GM20000 (cell line): ENCODE results near the gene ALG11.

Source experiments
- DNase-seq: peaks from one replicate; pipeline ENCODE4 v3.0.0; 2012; ENCODE audit warnings: low spot score
- CTCF ChIP-seq: IDR thresholded peaks from 2 replicates; pipeline ENCODE4 v1.5.1; 2012; ENCODE audit warnings: mild to moderate bottlenecking, control low read depth; ENCODE audit errors: extremely low read depth, missing control alignments

ALG11 gene

GRCh38 chr13:52061587-52061986, 49.4 kb downstream of the ALG11 start:
- TF ChIP-seq CTCF: no peak
- no peak for DNase-seq

- DNase-seq: no peak
- no peak for TF ChIP-seq CTCF
Observed at GRCh38 chr13:52067237-52067636, 55.0 kb downstream of the ALG11 start.

GRCh38 chr13:52070929-52071523, 58.8 kb downstream of the ALG11 start:
- no peak for TF ChIP-seq CTCF
- no peak for DNase-seq
